Glutamatergic neuron (in vitro differentiated cells): Measurements from ENCODE around the gene LRRC45. TPM values are rescaled to one million over a fixed set of nuclear protein-coding genes. Genes with fewer than 3 reads are reported as not detected.

ENCODE experiments used
- DNase-seq: peaks from one replicate; pipeline ENCODE4 v3.0.0; 2022
- H3K27ac Mint-ChIP-seq: one replicate; pipeline ENCODE4 v1.8.0; 2020; ENCODE audit warnings: mild to moderate bottlenecking, mixed read lengths, inconsistent platforms; ENCODE audit not compliant: unreplicated experiment
- H3K27me3 Mint-ChIP-seq: one replicate; pipeline ENCODE4 v1.8.0; 2020; ENCODE audit warnings: mild to moderate bottlenecking, moderate library complexity, mixed read lengths, inconsistent platforms; ENCODE audit not compliant: unreplicated experiment
- H3K36me3 Mint-ChIP-seq: one replicate; pipeline ENCODE4 v1.8.0; 2020; ENCODE audit warnings: mild to moderate bottlenecking, mixed read lengths, inconsistent platforms; ENCODE audit not compliant: unreplicated experiment
- H3K4me1 Mint-ChIP-seq: one replicate; pipeline ENCODE4 v1.8.0; 2020; ENCODE audit warnings: mild to moderate bottlenecking, low read depth, mixed read lengths, inconsistent platforms; ENCODE audit not compliant: unreplicated experiment
- H3K4me3 Mint-ChIP-seq: one replicate; pipeline ENCODE4 v1.8.0; 2020; ENCODE audit warnings: mild to moderate bottlenecking, mixed read lengths, inconsistent platforms; ENCODE audit not compliant: unreplicated experiment
- H3K9me3 Mint-ChIP-seq: one replicate; pipeline ENCODE4 v1.8.0; 2020; ENCODE audit warnings: mild to moderate bottlenecking, moderate library complexity, mixed read lengths, inconsistent platforms; ENCODE audit not compliant: unreplicated experiment
- CTCF ChIP-seq: fragments of 200-600 bp; sonication (generic); IDR thresholded peaks from one replicate; pipeline ENCODE4 v1.5.0; 2021; ENCODE audit not compliant: partially characterized antibody, unreplicated experiment
- total RNA-seq: library from RNA; stranded (reverse); fragmentation: NEBNext Ultra II Directional; extraction: Animal tissue kit (Norgen Biotek cat#: 25700); gene quantifications from one replicate; pipeline ENCODE4 v1.2.1, GENCODE V29; 2021; ENCODE audit not compliant: unreplicated experiment

LRRC45 gene
- total RNA-seq, 1 donor from 2014 or later = 29.6 TPM

DNA sequence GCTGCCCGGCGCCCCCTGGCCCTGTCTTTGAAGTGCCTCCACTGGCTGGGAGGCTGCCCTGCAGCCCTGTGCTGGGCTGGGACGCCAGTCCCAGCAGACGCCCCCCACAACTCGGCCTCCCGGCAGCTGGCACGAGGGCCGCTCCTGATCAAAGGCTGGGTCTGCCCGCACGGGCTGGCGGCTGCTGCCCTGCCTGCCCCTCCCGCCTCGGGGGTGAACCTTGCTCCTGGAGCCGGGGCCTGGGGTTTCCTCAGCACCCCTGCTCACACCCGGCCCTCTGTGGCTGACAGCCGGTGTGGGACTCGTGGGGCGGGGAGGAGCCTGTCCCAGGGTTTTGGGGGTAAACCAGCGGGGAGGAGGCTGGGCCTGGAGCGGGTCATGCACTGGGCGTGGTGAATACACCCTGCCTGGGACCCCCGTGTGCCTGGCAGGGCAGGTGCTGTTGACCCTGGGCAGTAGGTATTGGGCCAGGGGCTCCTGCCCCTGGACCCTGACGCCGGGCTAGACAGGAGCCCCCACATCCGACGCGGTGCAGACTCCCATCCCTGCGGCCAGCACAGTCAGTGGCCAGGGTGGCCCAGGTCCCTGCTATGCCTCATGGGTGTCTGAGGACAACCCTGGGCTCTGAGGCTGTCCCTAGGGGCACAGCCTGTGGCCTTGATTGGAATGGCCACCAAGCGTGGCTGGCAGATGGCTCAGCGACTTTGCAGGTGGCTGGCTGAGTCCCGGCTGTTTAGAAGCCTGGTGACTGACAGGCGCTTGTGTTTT lies 22.1 kb upstream of the LRRC45 start:
- H3K9me3 Mint-ChIP-seq = peaks cover 2% of the 10 kb centered on the region
- DNase-seq = peak; percentile 56
- peaks cover 9% of the 10 kb centered on the region for H3K4me1 Mint-ChIP-seq
- no peaks in the 10 kb centered on the region for H3K36me3 Mint-ChIP-seq
- no peak overlapping the region for H3K27ac Mint-ChIP-seq
- no peak for TF ChIP-seq CTCF
- H3K4me3 Mint-ChIP-seq = no peak overlapping the region
- peaks cover 4% of the 10 kb centered on the region for H3K27me3 Mint-ChIP-seq

DNA sequence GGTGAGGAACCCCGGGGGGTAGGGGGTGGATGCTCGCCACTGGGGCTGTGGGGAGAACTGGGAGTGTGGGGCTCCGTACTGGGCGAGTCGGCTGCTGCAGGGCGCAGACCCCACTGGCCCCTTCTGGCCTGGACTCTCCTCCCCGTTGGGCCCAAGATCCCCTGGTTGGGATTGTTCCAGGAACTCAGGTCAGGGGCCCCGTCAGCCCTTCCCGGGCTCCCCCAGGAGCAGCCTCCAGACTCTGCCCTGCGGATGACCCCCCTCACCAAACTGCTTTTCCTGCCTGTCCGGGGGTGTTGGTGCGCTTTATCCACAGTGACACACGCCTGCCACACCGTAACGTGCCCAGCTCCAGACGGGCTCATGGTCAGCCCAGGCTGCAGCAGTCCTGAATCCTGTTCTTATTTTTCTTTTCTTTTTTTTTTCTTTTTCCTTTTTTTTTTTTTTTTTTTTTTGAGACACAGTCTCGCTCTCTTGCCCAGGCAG lies 21.5 kb upstream of the LRRC45 start:
- no peak overlapping the region for H3K27ac Mint-ChIP-seq
- peaks cover 8% of the 10 kb centered on the region for H3K27me3 Mint-ChIP-seq
- no peak overlapping the region for H3K4me3 Mint-ChIP-seq
- peak; percentile 13 for DNase-seq
- H3K9me3 Mint-ChIP-seq = peaks cover 5% of the 10 kb centered on the region
- peaks cover 15% of the 10 kb centered on the region for H3K4me1 Mint-ChIP-seq
- H3K36me3 Mint-ChIP-seq = no peaks in the 10 kb centered on the region
- no peak for TF ChIP-seq CTCF

DNA sequence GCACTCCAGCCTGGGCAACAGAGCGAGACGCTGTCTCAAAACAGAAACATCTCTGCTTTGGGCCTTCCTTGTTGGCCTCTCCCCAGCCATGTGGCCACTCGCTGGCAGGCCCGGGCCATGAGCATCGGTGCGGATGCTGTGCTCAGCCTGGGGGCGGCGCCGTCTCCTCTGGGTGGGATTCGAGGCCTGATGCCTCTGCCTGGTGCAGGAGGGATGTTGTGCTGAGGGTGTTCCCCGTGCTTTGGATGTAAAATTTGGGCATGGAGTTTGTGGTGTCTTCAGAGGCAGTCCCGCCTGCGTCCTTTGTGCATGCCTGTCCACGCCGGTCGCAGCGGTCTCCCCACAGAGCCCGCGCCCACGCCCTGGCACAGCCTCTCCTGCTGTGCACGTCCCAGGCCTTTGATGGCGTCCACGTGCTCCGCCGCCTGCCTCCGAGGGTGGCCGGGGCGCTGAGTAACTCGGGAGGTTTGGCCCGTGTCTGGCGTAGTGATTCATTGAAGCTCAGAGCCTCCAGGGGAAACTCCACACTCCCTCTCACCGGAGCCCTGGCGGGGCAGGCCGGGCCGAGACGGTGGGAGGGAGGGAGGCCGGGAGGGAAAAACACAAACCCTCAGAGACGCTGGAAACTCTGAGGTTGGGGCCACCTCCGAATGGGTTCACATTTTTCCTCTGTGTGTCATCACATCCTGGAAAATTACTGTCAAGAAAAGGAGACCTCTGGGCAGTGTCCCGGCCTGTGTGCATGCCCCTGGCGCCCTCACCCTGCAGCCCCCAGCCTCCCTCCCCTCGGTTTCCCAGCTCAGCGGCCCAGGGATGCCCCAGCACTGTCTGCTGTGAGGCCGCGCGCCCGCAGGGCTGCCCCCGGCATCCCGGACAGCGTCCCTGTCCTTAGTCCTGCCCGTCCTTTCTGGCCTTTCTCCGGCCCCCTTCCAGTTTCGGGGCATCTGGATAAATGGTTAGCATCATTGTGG lies 19.4 kb upstream of the LRRC45 start:
- no peak for TF ChIP-seq CTCF
- peaks cover 14% of the 10 kb centered on the region for H3K4me1 Mint-ChIP-seq
- no peaks in the 10 kb centered on the region for H3K36me3 Mint-ChIP-seq
- peak; percentile 30 for DNase-seq
- H3K27me3 Mint-ChIP-seq = peaks cover 5% of the 10 kb centered on the region
- H3K4me3 Mint-ChIP-seq = no peak overlapping the region
- H3K27ac Mint-ChIP-seq = no peak overlapping the region
- peaks cover 5% of the 10 kb centered on the region for H3K9me3 Mint-ChIP-seq

DNA sequence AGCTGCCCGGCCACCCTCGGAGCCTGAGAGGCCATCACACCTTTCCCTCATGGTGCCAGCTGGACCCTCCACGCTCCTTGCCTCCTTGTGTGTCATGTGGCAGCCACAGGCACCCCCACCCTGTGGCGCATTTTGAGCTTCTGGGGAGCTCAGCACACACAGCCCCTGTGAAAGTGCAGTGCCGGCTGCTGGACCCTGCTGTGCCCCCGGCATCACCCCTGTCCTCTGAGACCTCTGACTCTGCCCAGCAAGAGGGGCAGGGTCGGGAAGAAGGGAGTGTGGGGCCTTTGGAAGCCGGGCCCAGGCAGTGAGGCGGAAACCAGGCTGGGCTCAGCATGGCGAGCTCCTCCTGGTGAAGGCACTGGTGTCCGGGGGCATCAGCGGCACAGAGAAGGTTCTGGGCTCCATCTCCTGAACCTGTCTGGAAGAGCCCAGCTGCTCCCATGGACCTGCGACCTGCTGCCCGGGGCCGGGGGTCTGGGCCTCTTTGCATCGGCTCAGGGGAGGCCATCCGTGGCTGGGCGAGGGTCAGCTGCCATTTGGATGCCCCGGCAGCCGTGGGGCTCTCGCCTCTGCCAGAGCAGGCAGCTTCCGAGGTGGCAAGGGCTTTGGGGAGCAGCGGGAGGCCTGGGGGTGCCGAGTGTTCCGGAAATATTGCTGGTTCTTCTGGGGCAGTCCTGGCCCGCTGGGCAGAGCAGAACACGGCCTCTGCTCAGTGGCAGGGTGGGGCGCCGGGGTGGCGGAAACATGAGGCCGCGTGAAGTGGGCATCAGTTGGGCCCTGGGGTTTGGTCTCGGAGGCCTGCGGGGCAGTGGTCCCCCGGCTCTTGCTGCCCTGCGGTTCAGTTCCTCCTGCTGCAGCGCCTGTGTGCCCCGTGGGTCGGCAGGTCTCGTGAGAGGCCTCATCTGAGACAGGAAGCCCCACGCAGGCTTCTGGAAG lies 18.3 kb upstream of the LRRC45 start:
- peak; percentile 17 for DNase-seq
- peaks cover 5% of the 10 kb centered on the region for H3K9me3 Mint-ChIP-seq
- H3K36me3 Mint-ChIP-seq = no peaks in the 10 kb centered on the region
- peaks cover 13% of the 10 kb centered on the region for H3K4me1 Mint-ChIP-seq
- TF ChIP-seq CTCF = no peak
- H3K4me3 Mint-ChIP-seq = no peak overlapping the region
- peaks cover 5% of the 10 kb centered on the region for H3K27me3 Mint-ChIP-seq
- H3K27ac Mint-ChIP-seq = no peak overlapping the region
